ENCODE measurements around the gene CALHM3. TPM values are rescaled to one million over a fixed set of nuclear protein-coding genes. Genes with fewer than 3 reads are reported as not detected.
"Not testable (repeated sequence)": the region's sequence is repeated elsewhere in the genome, so short reads cannot be mapped to it uniquely, and the experiment has no call there.

The CALHM3 gene
- total RNA-seq, 1 experiment from 2014 or later: 2.3 TPM

DNA sequence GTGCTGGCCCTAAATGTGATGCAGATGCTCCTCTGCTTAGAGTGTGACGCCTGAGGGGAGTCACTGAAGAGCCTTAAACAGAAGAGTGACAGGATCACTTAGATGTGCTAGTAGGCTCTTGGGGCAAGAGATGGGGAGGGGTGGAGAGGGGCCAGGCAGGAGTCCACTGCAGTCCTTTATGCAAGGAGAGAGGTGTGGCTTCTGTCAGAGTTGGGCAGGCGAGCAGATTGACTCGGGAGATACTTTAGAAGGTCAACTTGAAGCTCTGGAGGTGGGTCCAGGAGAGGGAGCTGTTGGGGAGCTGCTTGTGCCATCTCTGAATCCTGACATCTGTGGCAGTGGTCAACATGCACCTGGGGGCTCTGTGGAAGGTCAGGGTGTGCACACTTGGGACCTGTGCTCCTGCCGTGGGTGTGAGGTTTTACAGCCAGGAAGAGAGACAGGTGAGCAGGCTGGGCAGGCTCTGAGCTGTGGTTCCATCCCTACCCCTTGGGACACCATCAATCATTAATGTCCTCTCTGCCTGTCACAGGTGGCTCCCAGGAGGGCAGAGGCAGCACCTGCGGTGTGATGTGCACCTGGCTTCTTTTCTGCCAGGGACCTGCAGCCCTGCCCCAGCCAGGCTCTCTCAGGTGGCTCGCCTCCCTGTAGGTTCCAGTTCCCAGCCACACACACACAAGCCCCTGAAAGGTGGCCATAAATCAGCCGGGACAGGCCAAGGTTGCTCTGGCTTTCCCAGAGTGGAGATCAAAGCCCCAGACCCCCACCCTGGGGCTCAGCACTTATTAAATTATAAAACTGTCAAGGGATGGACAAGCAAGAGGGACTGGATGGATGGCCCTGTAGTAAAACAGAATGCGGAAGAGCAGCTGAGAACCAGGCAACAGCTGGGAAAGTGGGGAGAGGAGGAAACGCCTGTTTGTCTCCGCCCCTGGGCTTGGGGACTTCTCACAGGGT lies 28.5 kb upstream of the CALHM3 start:
- Histone ChIP-seq H3K4me1 (ENCODE audit: insufficient read depth, low read length) (peaks cover 10% of the 10 kb centered on the region), H3K27me3 (ENCODE audit: low read length) (no peaks in the 10 kb centered on the region), H2AFZ (ENCODE audit: low read length) (no peak overlapping the region), H3K9me3 (ENCODE audit: low read length) (no peaks in the 10 kb centered on the region), H3K27ac (ENCODE audit: low read length) (no peak overlapping the region), H3K79me2 (ENCODE audit: low read length) (no peaks in the 10 kb centered on the region), H3K4me3 (ENCODE audit: low read length) (no peak overlapping the region), H3K9ac (ENCODE audit: low read length) (no peak overlapping the region), H3F3A (ENCODE audit: low read length, unreplicated experiment) (no peaks in the 10 kb centered on the region), H3K9me2 (replicated peaks; ENCODE audit: low read length) (no peaks in the 10 kb centered on the region), H3K36me3 (ENCODE audit: low read depth, low read length) (no peaks in the 10 kb centered on the region), H4K20me1 (ENCODE audit: low read length) (no peaks in the 10 kb centered on the region), H3K4me2 (ENCODE audit: low read length) (no peak overlapping the region)
- BruUV-seq (replicated peaks): no TSS peak
- POLR2A ChIA-PET (ENCODE audit: unreplicated experiment): no interaction called here
- DNase-seq (no peak), ATAC-seq (no peak)
- CTCF ChIA-PET: no interaction called here
- intact Hi-C loops (cut with micrococcal nuclease): no loop called here
- TF ChIP-seq EZH2 (IDR thresholded peaks at IDR 0.05; ENCODE audit: low read length, unreplicated experiment) (no peak), EZH2phosphoT487 (IDR thresholded peaks at IDR 0.05; ENCODE audit: borderline replicate concordance, low read length) (no peak)
- TF ChIP-seq, protein P1, sequence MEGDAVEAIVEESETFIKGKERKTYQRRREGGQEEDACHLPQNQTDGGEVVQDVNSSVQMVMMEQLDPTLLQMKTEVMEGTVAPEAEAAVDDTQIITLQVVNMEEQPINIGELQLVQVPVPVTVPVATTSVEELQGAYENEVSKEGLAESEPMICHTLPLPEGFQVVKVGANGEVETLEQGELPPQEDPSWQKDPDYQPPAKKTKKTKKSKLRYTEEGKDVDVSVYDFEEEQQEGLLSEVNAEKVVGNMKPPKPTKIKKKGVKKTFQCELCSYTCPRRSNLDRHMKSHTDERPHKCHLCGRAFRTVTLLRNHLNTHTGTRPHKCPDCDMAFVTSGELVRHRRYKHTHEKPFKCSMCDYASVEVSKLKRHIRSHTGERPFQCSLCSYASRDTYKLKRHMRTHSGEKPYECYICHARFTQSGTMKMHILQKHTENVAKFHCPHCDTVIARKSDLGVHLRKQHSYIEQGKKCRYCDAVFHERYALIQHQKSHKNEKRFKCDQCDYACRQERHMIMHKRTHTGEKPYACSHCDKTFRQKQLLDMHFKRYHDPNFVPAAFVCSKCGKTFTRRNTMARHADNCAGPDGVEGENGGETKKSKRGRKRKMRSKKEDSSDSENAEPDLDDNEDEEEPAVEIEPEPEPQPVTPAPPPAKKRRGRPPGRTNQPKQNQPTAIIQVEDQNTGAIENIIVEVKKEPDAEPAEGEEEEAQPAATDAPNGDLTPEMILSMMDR (conservative IDR thresholded peaks at IDR 0.05; ENCODE audit: low read depth, low read length): no peak

DNA sequence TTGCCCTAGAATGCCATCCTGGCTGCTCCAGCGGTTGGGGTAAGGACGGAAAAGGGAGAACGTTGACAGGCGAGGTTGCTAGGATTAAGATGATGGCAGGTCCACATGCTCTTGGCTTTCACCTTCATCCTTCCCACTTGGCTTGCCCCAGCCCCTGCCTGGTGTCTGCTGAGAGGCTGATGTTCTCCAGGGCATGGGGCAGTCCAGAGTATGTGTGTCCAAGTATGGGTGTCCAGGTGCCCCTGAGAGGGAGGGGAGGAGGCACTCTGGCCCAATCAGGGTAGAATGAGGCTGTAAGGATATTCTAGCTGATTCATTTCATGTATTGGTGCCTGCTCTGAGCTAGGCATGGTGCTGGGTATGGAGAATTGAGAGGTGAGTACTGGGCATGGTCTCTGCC lies 27.0 kb upstream of the CALHM3 start:
- Histone ChIP-seq H3K9ac (ENCODE audit: low read length) (no peak overlapping the region), H3K9me3 (ENCODE audit: low read length) (no peaks in the 10 kb centered on the region), H3K4me1 (ENCODE audit: insufficient read depth, low read length) (peaks cover 10% of the 10 kb centered on the region), H3K27me3 (ENCODE audit: low read length) (no peaks in the 10 kb centered on the region), H2AFZ (ENCODE audit: low read length) (no peak overlapping the region), H3K4me2 (ENCODE audit: low read length) (no peak overlapping the region), H3K79me2 (ENCODE audit: low read length) (no peaks in the 10 kb centered on the region), H3K4me3 (ENCODE audit: low read length) (no peak overlapping the region), H3K9me2 (replicated peaks; ENCODE audit: low read length) (no peaks in the 10 kb centered on the region), H3K27ac (ENCODE audit: low read length) (no peak overlapping the region), H4K20me1 (ENCODE audit: low read length) (no peaks in the 10 kb centered on the region), H3F3A (ENCODE audit: low read length, unreplicated experiment) (no peaks in the 10 kb centered on the region), H3K36me3 (ENCODE audit: low read depth, low read length) (no peaks in the 10 kb centered on the region)
- no peak for TF ChIP-seq EZH2 (IDR thresholded peaks at IDR 0.05; ENCODE audit: low read length, unreplicated experiment)
- TF ChIP-seq, protein P1 (conservative IDR thresholded peaks at IDR 0.05; ENCODE audit: low read depth, low read length): no peak
- TF ChIP-seq EZH2phosphoT487 (IDR thresholded peaks at IDR 0.05; ENCODE audit: borderline replicate concordance, low read length): no peak
- intact Hi-C loops (cut with micrococcal nuclease): no loop called here
- no peak for ATAC-seq
- ChIA-PET POLR2A (ENCODE audit: unreplicated experiment) (no interaction called here), CTCF (no interaction called here)
- no peak for DNase-seq
- BruUV-seq (replicated peaks): no TSS peak

DNA sequence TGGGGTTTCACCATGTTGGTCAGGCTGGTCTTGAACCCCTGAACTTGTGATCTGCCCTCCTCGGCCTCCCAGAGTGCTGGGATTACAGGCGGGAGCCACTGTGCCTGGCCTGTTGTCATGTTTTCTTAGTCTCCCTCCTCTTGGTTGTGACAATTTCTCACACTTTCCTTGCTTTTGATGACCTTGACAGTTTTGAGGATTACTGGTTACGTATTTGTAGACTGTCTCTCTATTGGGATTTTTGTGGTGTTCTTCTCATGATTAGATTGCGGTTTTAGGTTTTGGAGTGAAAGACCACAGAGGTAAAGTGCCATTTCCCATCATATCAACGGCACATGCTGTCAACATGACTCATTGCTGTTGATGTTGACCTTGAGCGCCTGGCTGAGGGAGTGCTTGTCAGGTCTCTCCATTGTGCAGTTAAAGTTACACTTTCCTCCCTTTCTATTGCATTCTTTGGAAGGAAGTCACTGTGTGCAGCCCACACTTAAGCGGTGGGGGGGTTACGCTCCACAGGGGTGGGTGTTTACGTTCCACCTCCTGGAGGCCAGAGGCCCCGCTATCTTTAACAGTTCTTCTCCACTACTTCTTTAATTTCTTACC lies 25.2 kb upstream of the CALHM3 start:
- peak; percentile 86 for DNase-seq
- TF ChIP-seq, protein P1 (conservative IDR thresholded peaks at IDR 0.05; ENCODE audit: low read depth, low read length): no peak
- TF ChIP-seq EZH2phosphoT487 (IDR thresholded peaks at IDR 0.05; ENCODE audit: borderline replicate concordance, low read length) (no peak), EZH2 (IDR thresholded peaks at IDR 0.05; ENCODE audit: low read length, unreplicated experiment) (no peak)
- Histone ChIP-seq H3K27me3 (ENCODE audit: low read length) (no peaks in the 10 kb centered on the region), H3F3A (ENCODE audit: low read length, unreplicated experiment) (no peaks in the 10 kb centered on the region), H3K4me3 (ENCODE audit: low read length) (no peak overlapping the region), H3K36me3 (ENCODE audit: low read depth, low read length) (no peaks in the 10 kb centered on the region), H3K9me3 (ENCODE audit: low read length) (no peaks in the 10 kb centered on the region), H3K27ac (ENCODE audit: low read length) (no peak overlapping the region), H3K9ac (ENCODE audit: low read length) (no peak overlapping the region), H3K4me2 (ENCODE audit: low read length) (peak overlapping the region; percentile 30), H3K4me1 (ENCODE audit: insufficient read depth, low read length) (peaks cover 10% of the 10 kb centered on the region), H4K20me1 (ENCODE audit: low read length) (no peaks in the 10 kb centered on the region), H2AFZ (ENCODE audit: low read length) (no peak overlapping the region), H3K9me2 (replicated peaks; ENCODE audit: low read length) (no peaks in the 10 kb centered on the region), H3K79me2 (ENCODE audit: low read length) (no peaks in the 10 kb centered on the region)
- ATAC-seq: peak; percentile 94
- intact Hi-C loops (cut with micrococcal nuclease): no loop called here
- CTCF ChIA-PET: no interaction called here
- BruUV-seq (replicated peaks): no TSS peak
- POLR2A ChIA-PET (ENCODE audit: unreplicated experiment): no interaction called here

DNA sequence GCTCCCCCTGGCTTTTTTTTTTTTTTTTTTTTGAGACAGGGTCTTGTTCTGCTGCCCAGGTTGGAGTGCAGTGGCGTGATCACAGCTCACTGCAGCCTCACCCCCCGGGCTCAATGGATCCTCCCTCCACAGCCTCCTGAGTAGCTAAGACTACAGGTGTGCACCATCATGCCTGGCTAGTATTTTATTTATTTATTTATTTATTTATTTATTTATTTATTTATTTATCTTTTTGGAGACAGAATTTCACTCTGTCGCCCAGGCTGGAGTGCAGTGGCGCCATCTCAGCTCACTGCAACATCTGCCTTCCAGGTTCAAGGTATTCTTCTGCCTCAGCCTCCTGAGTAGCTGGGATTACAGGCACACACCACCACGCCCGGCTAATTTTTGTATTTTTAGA lies 24.7 kb upstream of the CALHM3 start:
- H4K20me1 ChIP-seq (ENCODE audit: low read length); BruUV-seq (replicated peaks); POLR2A ChIA-PET (ENCODE audit: unreplicated experiment); H2AFZ ChIP-seq (ENCODE audit: low read length); H3K9me2 ChIP-seq (replicated peaks; ENCODE audit: low read length); H3K4me3 ChIP-seq (ENCODE audit: low read length); H3K9ac ChIP-seq (ENCODE audit: low read length); H3K27ac ChIP-seq (ENCODE audit: low read length); CTCF ChIA-PET; H3K27me3 ChIP-seq (ENCODE audit: low read length); H3K9me3 ChIP-seq (ENCODE audit: low read length); H3K4me2 ChIP-seq (ENCODE audit: low read length); DNase-seq; H3F3A ChIP-seq (ENCODE audit: low read length, unreplicated experiment); ATAC-seq; intact Hi-C loops (cut with micrococcal nuclease); H3K79me2 ChIP-seq (ENCODE audit: low read length); H3K36me3 ChIP-seq (ENCODE audit: low read depth, low read length): not testable (repeated sequence)
- H3K4me1 ChIP-seq (ENCODE audit: insufficient read depth, low read length): peaks cover 10% of the 10 kb centered on the region

All from PC-3 (cell line).